GM21786 (cell line): ENCODE data around the gene CMTR1.
"Not testable (repeated sequence)": the region's sequence is repeated elsewhere in the genome, so short reads cannot be mapped to it uniquely, and the experiment has no call there.

ENCODE experiments used
- ATAC-seq: cut with Tn5 transposase; IDR thresholded peaks from one replicate; pipeline ENCODE4 v1.9.1; 2021; ENCODE audit not compliant: unreplicated experiment

CMTR1 gene

DNA sequence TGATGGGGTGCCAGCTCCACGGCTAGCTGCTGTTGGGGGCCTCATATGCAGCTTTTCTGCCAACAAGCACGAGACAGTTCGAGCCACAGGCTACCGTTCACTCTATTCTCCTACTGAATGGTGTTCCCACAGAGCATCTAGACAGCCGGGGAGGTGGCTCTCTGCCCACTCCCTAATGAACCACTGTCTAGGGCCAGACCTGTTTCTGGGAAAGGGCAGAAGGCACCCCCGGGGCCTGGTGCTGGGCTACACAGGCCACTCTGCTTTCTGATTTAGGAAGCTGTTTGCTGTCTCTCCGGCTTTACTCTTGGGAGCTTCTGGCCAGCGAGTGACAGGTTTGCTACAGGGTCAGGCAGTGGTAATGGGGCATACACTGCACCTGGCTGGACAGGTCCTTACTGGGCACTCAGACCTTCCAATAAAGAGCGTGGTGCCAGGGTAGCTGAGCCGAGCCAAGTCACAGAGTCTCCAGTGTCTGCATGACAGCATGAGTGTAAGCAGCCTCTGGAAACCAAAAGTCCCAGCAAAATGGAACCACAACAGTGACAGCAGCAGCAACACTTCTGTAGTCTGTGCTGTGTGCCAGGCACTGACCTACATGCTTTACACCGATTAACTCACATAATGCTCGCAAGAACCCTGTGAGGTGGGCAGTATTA lies 58.3 kb downstream of the CMTR1 start:
- no peak for ATAC-seq

DNA sequence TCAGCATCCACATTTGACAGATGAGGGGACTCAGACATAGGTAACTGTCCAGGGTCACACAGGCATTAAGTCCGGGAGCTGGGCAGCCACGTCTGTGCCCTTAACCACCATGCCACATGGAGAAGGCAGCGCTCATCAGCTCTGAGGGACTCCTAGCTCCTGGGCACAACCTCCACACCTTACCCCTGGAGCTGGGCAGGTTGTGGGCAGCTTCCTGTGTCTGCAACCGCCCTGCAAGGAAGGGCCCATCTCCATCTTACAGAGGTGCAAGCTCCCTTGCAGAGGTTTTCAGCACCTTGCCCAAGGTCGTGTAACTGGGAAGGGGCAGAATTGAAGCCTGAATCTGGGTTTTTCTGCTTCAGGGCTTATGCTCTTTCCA lies 58.8 kb downstream of the CMTR1 start:
- ATAC-seq: no peak

DNA sequence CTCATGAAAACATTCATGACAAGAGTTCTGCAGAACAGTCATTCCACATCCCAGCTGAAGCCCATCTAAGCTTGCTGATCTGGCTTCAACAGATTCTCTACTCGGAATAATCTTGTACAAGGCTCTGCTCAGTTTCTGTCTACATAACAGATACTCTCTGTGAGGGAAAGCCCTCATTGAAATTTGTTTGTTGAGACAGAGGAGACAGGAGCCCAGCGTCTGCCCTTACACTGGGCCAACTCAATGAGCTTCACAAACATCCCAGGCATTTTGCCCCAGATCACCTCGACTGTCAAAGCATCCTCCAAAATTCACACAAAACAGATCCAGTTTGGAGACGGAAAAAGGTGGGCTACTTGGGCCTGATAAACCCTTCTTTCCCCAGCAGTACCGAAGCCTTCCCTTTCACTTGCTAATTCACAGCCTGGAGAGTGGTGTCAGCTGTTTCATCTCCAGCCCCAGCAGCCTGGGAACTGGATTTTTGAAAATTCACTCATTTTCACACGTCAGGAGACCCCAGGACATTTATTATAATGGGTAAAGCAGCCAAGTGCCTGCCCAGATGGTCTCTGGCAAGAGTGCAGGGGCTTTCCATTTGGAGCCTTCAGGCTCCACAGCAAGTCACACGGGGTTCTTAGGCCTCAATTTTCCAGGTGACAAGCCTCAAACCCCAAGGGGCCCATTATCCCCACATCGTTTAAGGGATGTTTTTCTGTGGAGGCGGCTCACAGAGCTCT lies 59.4 kb downstream of the CMTR1 start:
- no peak for ATAC-seq

DNA sequence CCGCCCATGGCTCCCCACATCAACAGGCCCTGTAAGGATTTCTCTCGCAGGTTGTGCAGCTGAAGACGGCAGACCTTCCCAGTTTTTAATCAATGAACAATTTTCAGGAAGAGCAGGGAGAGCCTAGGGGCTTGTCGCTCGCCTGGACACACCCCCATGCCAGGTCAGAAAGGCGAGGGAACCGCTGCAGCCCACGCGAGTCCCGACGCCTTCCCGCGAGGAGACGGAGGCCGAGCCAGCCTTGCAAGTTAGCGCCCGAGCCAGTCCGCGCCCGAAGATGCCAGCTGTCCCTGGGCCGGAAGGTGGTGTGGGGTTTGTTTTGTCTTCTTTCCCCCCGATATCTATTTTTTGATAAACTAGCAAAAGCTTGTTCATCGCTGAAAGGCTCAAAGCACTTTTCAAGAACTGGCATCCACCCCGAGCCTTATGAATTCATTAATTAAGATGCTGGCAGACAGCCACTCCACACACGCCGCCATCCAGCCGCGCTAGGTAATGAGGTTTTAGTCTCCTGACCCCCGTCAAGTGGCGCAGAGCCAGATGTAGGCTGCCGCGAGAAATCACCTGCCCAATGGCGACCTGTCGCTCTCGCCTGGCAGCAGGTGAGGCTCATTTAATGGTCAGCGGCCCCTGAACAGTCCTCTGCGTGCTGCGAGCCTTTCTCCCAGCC lies 60.1 kb downstream of the CMTR1 start:
- ATAC-seq: no peak

DNA sequence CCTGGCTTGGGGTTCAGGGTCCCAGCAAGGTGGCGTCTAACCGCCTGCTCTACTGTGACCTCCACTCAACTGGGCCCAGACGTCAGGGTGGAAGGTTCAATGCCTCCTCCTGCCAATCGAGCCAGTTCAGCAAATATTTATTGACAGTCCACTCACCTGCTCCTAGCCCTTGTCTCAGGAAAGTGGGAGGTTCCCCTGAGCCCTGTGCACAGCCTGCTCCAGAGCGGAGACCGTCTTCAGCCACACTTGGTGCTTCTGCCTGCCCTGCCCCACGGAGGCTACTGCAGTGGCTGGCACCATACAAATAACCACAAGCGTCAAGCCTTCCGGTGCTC lies 60.6 kb downstream of the CMTR1 start:
- no peak for ATAC-seq

DNA sequence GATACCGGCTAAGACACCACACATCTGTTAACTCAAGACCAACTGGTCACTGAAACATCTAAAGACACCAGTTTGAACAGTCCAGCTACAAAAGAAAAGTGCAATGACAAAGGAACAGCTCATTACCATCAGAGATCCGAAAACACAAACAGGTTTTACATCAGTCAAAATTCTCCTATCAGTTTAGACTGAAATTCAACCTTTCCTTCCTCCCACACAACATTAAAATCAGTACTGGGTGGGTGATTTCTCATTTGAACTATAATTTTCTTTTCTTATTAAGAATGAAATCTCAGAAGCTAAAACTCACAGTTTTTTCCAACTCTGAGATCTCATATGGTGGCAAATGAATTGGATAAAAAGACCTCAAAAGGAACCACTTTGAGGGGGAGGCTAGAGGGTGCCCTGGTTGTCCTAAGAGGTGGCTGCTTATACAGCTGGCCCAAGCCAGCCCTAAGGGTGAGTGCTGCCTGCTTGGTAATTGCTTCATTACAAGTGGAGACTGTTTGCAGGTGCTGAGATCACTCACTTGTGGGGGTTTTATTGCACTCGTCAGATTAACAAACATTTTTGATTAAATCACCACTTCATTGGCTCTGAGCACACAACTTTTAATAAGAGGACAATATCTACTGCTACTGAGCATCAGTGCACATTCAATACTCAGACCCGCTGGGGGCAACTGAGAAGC lies 62.4 kb downstream of the CMTR1 start:
- no peak for ATAC-seq

DNA sequence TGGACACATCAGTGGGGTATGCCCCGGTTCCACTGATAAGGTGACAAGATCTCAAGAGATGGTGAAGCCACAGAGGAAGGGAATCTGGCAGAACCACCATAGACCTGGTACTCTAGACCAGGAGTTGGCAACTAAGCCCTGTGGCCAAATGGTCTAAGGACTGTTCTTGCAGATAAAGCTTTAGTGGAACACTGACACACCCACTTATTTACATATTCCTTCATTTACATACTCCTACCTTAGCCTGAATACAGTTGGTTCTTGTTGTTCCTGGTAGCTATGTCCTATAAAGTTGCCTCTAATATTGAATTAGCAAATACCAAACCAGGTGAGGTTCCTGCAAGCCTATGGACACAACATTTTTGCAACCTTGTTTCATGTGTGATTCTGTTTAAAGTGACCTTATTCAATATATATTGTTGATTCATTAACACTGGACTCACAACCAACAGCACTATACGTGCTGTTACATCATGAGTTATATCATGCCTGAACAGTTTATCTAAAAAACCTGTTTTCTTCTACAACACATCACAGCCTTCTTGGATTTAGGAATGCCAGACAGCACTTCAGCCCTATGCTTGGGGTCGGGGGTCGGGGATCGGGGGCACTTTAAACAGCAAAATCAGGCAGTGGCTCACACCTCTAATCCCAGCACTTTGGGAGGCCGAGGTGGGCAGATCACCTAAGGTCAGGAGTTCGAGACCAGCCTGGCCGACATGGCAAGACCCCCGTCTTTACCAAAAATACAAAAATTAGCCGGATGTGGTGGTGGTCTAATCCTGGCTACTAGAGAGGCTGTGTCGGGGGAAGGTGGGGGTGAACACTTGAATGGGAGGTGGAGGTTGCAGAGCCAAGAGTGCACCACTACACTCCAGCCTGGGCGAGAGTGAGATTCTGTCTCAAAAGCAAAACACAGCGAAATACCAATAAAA lies 64.2 kb downstream of the CMTR1 start:
- no peak for ATAC-seq

DNA sequence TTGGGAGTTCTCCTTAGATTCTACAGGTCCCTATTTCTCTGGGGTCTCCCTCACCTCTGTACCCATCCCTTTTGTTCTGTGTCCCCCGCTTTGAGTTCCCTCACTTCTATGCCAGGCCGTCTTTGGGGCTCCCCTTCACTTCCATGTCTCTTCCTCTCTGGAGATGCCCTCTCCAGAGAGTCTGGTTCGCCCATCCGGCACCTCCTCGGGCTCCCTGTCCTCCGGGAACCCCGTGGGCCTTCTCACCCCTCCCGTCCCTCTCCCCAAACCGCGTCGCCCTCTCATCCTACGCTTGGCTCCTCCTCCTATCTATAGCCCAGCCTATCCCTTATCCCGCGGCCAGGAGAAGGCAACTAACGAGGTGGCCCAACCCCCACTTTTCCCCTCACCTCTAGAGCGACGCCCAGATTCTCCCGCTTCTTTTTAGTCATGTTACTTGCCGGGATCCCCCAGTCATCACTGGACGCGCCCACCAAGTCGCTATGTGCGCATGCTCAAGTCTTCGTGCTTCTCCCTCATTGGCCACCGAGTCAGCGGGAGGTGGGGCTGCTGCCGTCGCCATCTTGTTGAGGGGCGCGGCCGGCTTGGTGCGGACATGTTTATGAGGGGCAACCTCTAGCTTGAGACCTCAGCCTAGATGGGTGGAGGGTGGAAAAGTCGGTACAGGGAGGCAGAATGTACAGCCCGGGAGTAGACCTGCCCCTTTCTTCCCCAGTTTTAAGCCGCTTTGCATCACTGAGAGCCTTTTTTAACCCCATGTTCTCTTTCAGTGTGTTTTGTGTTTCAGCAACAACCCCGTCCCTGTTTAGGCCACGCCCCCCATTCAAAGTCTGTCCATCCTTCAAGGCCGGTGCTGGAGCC lies 66.6 kb downstream of the CMTR1 start, which contains the start of gene CCDC167:
TSS of gene CCDC167 (minus strand) at position 461 of the 861 bp plus-strand sequence. CDS start at position 431, 30 bp downstream.
- peak; percentile 84 for ATAC-seq

DNA sequence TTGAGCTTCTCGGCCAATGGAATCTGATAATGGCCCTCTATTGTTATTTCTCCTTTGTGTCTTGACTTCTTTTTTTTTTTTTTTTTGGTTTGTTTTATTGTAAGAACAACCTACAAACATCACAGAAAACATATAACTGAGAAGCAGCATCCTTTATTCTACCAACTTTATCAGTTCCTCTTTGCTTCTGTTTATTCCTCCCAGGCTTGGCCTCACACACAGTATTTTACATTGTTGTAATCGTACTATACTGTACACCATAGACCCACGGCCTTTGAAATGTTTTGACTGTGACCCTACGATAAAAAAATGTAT lies 67.2 kb downstream of the CMTR1 start:
- no peak for ATAC-seq

DNA sequence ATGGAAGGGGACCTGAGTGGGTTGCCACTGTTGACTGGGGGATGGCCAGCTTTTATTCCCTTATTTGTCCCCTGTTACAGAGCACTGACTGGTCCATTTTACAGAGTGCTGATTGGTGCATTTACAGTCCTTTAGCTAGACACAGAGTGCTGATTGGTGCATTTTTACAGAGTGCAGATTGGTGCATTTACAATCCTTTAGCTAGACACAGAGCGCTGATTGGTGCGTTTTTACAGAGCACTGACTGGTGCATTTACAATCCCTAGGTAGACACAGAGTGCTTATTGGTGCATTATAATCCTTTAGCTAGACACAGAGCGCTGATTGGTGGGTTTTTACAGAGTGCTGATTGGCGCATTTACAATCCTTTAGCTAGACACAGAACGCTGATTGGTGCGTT lies 67.9 kb downstream of the CMTR1 start:
- not testable (repeated sequence) for ATAC-seq

DNA sequence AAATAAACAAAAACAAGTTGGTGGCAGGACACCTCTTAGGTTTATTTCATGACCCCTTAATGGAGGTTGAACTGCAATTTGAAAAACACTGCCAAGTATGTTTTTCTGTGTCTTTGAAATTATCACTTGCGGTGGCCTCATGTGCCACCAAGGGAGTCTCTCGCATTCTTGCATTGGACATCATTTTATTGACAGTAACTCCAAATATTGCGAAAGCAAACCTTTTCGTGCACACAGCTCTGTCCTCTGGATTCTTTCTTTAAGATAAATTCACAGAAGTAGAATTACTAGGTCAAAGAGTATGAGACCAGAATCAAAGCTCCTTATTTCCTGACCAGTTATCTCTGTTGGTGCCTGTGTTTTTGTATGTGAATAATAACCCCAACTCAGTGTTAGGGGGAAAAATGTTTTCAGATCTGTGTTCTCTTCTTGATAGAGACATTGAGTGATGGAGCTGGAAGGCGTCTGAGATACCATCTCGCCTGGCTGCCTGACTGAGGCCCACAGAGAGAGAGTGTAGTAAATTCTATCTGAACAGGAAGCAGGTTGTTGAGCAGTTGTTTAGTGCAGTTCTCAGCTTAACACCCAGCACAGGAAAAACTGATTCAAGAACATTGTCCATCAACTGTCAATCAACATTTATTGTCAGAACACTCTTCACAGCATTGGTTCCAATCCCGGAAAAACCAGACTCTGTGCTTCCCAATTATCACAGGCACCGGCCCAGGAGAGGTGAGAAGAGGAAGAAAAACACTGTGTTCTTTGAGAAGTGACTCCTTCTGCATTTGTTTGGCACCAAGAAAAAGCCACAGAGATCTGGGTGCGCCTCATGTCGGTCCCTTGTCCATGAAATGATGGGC lies 68.8 kb downstream of the CMTR1 start:
- no peak for ATAC-seq

DNA sequence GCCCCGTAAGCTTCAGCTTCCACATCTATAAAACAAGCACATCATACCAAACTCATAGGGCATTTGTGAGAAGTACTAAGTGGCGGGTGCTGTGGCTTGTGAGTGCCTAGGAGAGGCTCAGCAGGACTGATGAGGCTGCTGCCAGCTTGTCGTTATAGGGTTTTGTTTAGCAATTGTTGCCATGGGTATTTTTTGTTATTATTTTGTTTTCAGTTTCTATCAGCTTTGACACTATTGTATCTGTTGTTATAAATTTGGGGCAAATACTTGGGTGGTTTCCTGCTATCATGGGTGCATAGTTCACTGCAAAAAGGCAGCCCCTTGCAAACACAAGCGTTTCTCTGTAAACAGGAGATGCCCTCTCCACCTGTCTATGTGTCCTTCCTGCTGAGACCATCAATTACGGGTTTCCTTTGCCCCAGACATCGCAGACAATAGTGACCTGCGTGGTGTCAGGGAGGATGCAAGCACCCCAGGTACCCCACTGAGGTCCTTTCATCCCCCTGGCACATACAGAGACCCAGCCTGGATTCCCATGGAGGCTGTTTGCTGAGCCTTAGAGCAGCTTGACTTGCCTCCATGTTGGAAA lies 69.8 kb downstream of the CMTR1 start:
- ATAC-seq: no peak

DNA sequence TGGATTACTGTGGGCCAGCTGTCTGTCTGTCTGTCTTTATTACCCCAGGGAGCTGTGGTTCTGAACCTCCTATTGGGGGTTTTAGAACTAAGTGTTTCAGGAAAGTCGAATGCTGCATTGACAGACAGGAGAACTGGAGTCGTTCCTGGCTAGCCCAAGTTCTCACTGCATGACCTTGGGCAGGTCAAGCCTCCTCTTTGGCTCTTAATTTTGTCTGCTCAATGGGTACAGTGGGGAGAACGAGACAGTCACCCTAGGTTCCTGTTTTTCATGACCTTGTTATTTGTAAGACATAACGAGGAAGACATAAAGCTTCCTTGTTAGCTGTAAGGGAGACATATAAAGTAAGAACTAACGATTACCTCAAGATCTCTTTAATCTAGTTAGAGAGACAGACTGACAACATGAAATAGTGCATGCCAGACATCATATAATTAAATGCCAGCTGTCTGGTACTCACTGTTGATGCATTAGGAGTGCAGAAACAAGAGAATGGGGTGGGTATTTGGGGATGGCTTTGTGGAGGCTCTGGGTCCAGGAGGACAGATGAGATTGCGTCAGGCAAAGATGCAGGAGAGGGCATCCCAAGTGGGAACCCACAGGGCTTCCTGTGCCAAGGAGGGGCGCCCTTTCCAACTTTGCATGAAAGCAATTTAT lies 70.4 kb downstream of the CMTR1 start:
- ATAC-seq: no peak

DNA sequence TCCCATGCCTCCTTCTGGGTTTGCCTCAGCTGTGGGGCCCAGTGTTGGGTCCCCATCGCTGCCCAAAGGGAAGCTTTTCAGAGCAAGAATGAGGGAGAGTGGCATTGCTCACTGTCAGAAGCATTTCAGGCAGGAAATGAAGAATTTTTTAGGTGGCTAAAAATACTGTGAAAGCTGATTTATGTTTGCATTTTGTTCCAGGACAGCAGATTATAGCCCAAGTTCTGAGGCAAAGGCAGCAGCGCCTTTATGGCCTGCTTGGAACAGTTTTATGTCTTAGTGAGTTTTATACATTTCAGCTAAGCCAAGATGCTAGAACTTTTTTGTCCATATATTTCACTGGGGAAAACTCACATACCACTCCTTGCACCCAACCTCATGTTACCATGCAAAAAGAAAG lies 71.0 kb downstream of the CMTR1 start:
- no peak for ATAC-seq

DNA sequence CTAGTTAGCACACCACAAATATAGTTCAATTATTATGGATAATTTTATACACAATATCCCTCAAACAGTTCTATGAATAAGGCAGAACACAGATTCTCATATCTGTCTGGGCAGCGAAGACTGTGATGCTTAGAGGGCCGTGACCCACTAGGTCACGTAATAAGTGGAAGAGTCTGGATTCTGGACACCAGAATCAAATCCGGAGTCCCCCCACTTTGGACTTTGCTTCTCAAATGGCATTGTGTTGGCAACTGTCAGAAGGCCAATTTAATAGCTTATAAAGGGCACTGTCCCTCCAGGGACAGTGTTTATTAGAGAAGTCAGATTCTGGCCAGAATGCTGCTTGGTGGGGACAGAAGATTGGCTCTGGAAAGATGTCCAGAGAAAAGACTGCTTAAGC lies 73.5 kb downstream of the CMTR1 start:
- no peak for ATAC-seq

DNA sequence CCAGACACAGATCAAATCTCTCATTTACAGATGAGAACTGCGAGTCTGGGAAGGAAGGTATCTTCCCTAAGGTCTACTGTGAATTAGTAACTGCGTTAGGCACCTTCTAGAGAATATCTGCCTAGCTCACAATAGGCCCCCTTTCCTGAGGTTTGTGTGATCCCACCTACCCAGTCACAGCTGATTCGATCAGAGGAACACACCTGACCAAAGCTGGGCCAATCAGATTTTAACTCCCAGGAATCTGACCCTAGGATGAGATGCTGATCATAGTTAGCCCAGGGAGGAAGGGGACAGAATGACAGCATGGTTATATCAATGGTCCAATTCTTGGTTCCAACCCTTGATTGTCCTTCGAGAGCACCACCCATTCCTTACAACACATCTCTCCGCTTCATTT lies 74.1 kb downstream of the CMTR1 start:
- no peak for ATAC-seq

DNA sequence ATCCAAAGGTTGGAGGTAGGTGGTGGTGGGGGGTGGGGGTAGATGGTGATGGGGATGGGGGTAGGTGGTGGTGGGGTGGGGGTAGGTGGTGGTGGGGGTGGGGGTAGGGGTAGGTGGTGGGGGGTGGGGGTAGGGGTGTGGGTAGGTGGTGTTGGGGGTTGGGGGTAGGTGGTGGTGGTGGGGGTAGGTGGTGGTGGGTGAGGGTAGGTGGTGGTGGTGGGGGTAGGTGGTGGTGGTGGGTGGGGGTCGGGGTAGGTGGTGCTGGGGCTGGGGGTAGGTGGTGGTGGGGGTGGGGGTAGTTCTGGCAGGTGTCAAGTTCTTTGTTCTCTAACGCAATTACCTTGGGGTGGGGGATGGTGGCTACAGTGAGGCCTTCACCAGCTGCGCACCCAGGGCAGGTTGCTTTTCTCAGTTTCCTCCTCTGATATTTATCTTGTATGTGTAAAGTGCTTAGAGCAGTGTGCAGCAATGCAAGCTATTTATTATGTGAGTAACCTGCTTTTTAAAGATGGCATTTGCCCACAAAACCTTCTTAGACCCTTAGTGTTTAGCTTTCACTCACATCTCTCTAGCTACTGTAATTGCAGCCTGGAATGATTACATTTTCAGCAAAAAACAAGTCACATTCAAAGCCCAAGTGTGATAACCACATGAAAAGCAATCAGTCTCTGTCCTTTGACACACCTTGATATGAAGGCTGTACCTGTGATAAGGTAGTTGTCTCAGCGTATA lies 74.8 kb downstream of the CMTR1 start:
- ATAC-seq: no peak
